Vagina (tissue), 2 donors: ENCODE measurements around the gene SLC6A16. TPM values are rescaled to one million over a fixed set of nuclear protein-coding genes. Genes with fewer than 3 reads are reported as not detected.

ENCODE experiments used
- DNase-seq, 2 donors: peaks; one replicate each; pipeline ENCODE4 v3.0.0-alpha.2; 2017; ENCODE audit errors: extremely low spot score in 2 of 2
- H3K27ac ChIP-seq: fragments of 200-600 bp; sonication (generic); one replicate; pipeline ENCODE4 v1.5.1; 2019
- H3K27me3 ChIP-seq: fragments of 200-600 bp; sonication (generic); one replicate; pipeline ENCODE4 v1.5.1; 2019
- H3K36me3 ChIP-seq, 2 donors: fragments of 200-600 bp; sonication (generic); one replicate each; pipeline ENCODE4 v1.5.1; 2017 to 2019
- H3K4me1 ChIP-seq: fragments of 200-600 bp; sonication (generic); one replicate; pipeline ENCODE4 v1.5.1; 2019
- H3K4me3 ChIP-seq, 2 donors: fragments of 200-600 bp; sonication (generic); 1 replicate in 1 of 2; 2 replicates in 1 of 2; pipeline ENCODE4 v1.5.1; 2016 to 2019
- H3K9me3 ChIP-seq: fragments of 200-600 bp; sonication (generic); one replicate; pipeline ENCODE4 v1.5.1; 2019
- CTCF ChIP-seq, 3 experiments: fragments of 450-650 bp in 2 of 3; fragments of 200-600 bp in 1 of 3; sonication (generic) in 1 of 3; IDR thresholded peaks; one replicate each; pipeline ENCODE4 v1.5.1; 2017 to 2019; ENCODE audit warnings: antibody characterized with exemption in 3 of 3, mild to moderate bottlenecking in 2 of 3, moderate library complexity in 2 of 3
- POLR2A ChIP-seq, 2 donors: fragments of 450-650 bp; IDR thresholded peaks; one replicate each; pipeline ENCODE4 v1.6.1; 2017; ENCODE audit warnings: antibody characterized with exemption in 2 of 2, mild to moderate bottlenecking in 2 of 2, moderate library complexity in 2 of 2
- POLR2AphosphoS5 ChIP-seq, 2 donors: sonication (generic); formaldehyde crosslinking; IDR thresholded peaks; one replicate each; pipeline ENCODE4 v1.9.0; 2017; ENCODE audit warnings: antibody characterized with exemption in 2 of 2, mild to moderate bottlenecking in 2 of 2, low read depth in 1 of 2; ENCODE audit not compliant: insufficient read depth in 1 of 2
- intact Hi-C: fragments of 100-400 bp; cut with DNase I; formaldehyde crosslinking; loops from one replicate; pipeline ENCODE4 v1.15.1; 2023
- total RNA-seq: library from RNA; depleted of rRNA; stranded (reverse); fragments of >200 nt; gene quantifications from one replicate; pipeline ENCODE4 v1.2.3, GENCODE V29; 2016

Gene SLC6A16
- total RNA-seq, 1 donor from 2014 or later: 2.5 TPM

DNA sequence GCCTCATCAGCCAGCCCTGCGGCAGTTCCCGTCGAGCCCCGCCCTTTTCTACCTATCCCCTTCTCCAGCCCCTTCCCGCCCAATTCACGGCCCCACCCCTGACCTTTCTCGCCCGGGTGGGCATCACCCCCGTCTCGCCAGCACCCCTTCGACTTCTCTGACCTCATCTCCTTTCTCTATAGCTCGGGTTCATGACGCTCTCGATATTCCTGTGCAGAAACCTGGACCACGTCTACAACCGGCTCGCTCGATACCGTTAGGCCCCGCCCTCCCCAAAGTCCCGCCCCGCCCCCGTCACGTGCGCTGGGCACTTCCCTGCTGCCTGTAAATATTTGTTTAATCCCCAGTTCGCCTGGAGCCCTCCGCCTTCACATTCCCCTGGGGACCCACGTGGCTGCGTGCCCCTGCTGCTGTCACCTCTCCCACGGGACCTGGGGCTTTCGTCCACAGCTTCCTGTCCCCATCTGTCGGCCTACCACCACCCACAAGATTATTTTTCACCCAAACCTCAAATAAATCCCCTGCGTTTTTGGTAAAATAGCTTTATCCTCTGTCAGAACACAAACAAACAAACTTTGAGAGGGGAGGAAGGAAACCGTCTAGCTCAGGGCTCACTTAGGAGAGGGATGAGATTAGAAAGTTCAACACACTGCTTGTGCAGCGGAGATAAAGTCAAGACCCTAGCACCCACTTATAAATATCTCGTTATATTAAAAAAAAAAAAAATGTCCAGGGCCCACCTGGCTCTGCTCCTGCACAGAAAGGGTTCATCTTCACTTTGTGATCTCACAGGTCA is 15.3 kb upstream of the SLC6A16 start:
- Histone ChIP-seq H3K27me3 (no peaks in the 10 kb centered on the region), H3K4me3 (peak overlapping the region; percentile 50 to 52), H3K4me1 (peaks cover 32% of the 10 kb centered on the region), H3K36me3 (peaks cover 0 to 44% of the 10 kb centered on the region in 2 donors), H3K27ac (peak overlapping the region; percentile 83), H3K9me3 (no peaks in the 10 kb centered on the region)
- DNase-seq: no peak
- no peak for TF ChIP-seq POLR2A (IDR thresholded peaks at IDR 0.05)
- TF ChIP-seq POLR2AphosphoS5 (IDR thresholded peaks at IDR 0.05; ENCODE audit: insufficient read depth in 1 of 2, low read depth in 1 of 2): no peak
- no peak for TF ChIP-seq CTCF (IDR thresholded peaks at IDR 0.05)
- intact Hi-C loops: no loop called here

GRCh38 chr19:49339301-49340068 is 14.5 kb upstream of the SLC6A16 start:
- Histone ChIP-seq H3K4me3 (peak overlapping the region; percentile 50 to 52), H3K36me3 (peaks cover 0 to 36% of the 10 kb centered on the region in 2 donors), H3K4me1 (peaks cover 32% of the 10 kb centered on the region), H3K27me3 (no peaks in the 10 kb centered on the region), H3K9me3 (no peaks in the 10 kb centered on the region), H3K27ac (peak overlapping the region; percentile 83)
- intact Hi-C loops: no loop called here
- TF ChIP-seq CTCF (IDR thresholded peaks at IDR 0.05): no peak
- peak; percentile 76 to 90 for TF ChIP-seq POLR2AphosphoS5 (IDR thresholded peaks at IDR 0.05; ENCODE audit: insufficient read depth in 1 of 2, low read depth in 1 of 2)
- TF ChIP-seq POLR2A (IDR thresholded peaks at IDR 0.05): peak in 1 of 2 donors; percentile 45
- peak in 1 of 2 donors; percentile 93 for DNase-seq

DNA sequence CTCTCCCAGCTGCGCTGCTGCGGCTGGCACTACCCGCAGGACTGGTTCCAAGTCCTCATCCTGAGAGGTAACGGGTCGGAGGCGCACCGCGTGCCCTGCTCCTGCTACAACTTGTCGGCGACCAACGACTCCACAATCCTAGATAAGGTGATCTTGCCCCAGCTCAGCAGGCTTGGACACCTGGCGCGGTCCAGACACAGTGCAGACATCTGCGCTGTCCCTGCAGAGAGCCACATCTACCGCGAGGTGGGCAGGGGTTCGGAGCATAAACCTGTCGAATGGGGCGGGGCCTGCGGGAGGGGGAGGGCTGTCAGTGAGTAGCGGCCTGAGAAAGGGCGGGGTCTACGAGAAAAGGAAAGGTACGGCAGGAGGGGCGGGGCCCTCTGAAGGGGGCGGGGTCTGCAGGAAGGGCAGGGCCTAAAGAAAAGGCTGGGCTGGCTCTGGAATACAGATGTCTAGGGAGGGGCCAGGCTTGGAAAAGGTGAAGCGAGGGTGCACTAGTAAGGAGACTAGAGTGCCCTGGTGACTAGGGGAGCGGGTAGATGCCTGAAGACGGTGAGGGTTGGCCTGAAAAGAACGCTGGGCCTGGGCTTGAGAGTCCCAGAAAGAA is 13.8 kb upstream of the SLC6A16 start:
- H3K27me3 ChIP-seq: no peaks in the 10 kb centered on the region
- intact Hi-C loops: no loop called here
- DNase-seq: no peak
- H3K27ac ChIP-seq: peak overlapping the region; percentile 83
- peaks cover 0 to 29% of the 10 kb centered on the region in 2 donors for H3K36me3 ChIP-seq
- TF ChIP-seq POLR2AphosphoS5 (IDR thresholded peaks at IDR 0.05; ENCODE audit: insufficient read depth in 1 of 2, low read depth in 1 of 2): no peak
- TF ChIP-seq CTCF (IDR thresholded peaks at IDR 0.05): no peak
- no peak for TF ChIP-seq POLR2A (IDR thresholded peaks at IDR 0.05)
- H3K9me3 ChIP-seq: no peaks in the 10 kb centered on the region
- peak overlapping the region; percentile 50 to 52 for H3K4me3 ChIP-seq
- H3K4me1 ChIP-seq: peaks cover 32% of the 10 kb centered on the region

- intact Hi-C loops: no loop called here
- H3K27me3 ChIP-seq: no peaks in the 10 kb centered on the region
- DNase-seq: peak in 1 of 2 donors; percentile 85
- peak overlapping the region; percentile 50 to 52 for H3K4me3 ChIP-seq
- TF ChIP-seq POLR2AphosphoS5 (IDR thresholded peaks at IDR 0.05; ENCODE audit: insufficient read depth in 1 of 2, low read depth in 1 of 2): no peak
- no peak for TF ChIP-seq POLR2A (IDR thresholded peaks at IDR 0.05)
- TF ChIP-seq CTCF (IDR thresholded peaks at IDR 0.05): no peak
- peaks cover 32% of the 10 kb centered on the region for H3K4me1 ChIP-seq
- no peak overlapping the region for H3K27ac ChIP-seq
- peaks cover 0 to 23% of the 10 kb centered on the region in 2 donors for H3K36me3 ChIP-seq
- no peaks in the 10 kb centered on the region for H3K9me3 ChIP-seq
Measured at GRCh38 chr19:49338023-49338677, 13.2 kb upstream of the SLC6A16 start.
